AG09319 (cell line): Measurements from ENCODE around the gene ARL4C.

Experiments used
- DNase-seq: peaks from one replicate; pipeline ENCODE4 v3.0.0-alpha.2; 2010; ENCODE audit warnings: low read depth; ENCODE audit errors: extremely low read depth
- CTCF ChIP-seq: IDR thresholded peaks from 2 replicates; pipeline ENCODE4 v1.5.1; 2011; ENCODE audit warnings: low read depth, mild to moderate bottlenecking, inconsistent platforms, low read length, moderate library complexity

ARL4C gene

DNA sequence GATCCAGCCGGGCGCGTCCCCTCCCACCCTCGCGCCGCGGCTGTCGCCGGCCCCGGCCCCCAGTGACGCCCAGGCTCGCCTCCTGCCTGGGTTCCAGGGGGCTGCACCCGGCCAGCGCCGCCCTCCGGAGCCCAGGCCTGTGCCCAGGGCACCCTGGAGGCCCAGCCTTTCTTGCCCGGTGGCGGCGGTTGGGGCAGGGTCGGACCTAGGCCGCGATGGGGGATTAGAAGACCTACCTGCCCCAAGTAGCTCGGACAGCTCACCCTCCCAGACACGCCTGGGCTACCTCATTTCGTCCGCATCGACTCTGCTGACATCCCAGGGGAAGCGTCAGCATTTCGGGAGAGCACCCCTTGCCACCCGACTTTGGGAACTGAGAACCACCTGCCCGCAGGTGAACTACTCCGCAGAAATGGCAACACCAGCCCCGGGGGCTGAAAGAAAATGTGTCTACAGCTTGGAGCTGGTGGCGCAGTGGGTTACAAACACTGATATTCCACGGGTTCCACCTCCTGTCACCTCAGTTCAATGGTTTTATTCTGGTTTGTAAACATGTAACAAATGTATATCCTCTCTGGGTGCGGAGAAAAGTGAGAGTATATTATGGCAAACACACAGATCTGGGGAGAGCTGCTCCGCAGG, 834 bp upstream of the ARL4C start:
- DNase-seq = no peak
- no peak for TF ChIP-seq CTCF

GRCh38 chr2:234496055-234496834, 636 bp downstream of the ARL4C start:
- TF ChIP-seq CTCF = no peak
- no peak for DNase-seq

DNA sequence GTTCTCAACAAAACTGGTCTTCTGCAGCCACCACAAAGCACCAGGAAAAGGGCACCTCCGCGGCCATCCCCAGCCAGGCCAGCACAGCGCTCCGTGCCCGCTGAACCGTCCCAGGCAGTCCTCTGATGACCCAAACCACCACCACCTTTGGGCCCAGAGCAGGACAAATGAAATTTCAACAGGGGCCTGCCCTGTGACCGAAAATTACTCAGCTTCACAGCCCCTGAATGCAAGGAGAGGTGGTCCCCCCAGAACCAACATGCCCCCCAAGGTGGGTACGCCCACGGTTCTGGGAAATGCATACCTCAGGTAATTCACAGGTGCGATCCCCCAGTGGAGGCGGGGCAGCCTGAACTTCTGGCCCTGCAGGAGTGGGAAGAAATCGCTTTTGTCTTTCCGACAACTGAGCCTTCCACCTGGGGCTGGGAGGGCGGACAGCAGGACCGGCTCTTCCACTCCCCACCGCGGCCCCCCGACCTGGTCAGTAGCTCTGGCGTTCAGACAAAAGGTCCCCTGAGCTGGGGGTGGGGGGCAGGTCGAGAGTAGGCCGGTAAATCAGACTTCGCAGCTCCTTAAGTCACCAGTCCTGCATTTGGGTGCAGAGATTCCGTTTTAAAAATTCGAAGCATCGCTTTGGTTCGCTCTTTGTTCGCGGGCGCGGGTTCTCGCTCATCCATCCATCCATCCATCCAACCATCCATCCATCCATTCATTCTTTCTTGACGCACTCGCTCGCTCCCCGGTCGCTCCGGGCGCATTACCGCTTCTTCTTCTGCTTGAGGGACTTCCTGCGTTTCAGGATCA, 1.4 kb downstream of the ARL4C start:
- no peak for DNase-seq
- TF ChIP-seq CTCF = no peak

DNA sequence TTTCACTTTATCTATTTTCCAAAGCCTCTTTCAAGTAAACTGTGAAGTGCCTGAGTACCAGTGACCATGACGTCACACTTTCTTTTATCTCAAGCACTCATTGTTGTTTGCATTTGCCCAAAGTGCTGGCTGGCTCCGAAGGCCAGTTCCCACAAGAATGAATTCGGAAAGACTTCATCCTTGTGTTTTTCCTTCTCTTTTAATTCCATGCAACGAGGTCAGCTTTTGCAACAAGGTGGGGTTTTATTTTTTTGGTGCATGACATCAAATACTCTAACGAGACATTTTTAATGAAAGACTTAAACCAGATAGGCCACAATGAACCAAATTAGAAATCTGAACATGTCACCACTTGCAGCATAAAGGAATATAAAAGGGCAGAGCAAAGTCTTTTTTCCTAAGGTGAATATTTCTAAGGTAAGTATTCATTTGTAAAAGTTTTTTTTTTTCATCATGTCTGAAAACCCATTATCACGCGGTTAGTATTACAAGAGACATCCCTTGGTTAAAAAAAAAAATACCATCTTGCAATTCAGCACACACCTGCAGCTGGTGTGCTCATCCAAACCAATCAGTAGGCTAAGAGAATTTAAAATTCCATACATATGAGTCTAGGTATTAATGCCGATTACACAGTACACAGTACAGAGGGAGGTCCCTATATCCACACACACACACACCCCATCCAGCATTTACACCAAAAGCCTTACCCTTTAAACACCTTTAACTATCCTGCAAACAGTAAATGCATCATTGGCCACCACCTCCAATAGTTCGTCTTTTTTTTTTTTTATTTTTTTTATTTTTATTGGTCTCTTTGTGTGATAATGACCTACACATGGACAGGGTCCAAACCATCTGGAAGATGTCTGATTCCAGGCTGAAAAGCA, 2.3 kb downstream of the ARL4C start:
- TF ChIP-seq CTCF = no peak
- DNase-seq = no peak

- no peak for TF ChIP-seq CTCF
- DNase-seq = no peak
Measured at GRCh38 chr2:234493796-234494195, 3.1 kb downstream of the ARL4C start.

DNA sequence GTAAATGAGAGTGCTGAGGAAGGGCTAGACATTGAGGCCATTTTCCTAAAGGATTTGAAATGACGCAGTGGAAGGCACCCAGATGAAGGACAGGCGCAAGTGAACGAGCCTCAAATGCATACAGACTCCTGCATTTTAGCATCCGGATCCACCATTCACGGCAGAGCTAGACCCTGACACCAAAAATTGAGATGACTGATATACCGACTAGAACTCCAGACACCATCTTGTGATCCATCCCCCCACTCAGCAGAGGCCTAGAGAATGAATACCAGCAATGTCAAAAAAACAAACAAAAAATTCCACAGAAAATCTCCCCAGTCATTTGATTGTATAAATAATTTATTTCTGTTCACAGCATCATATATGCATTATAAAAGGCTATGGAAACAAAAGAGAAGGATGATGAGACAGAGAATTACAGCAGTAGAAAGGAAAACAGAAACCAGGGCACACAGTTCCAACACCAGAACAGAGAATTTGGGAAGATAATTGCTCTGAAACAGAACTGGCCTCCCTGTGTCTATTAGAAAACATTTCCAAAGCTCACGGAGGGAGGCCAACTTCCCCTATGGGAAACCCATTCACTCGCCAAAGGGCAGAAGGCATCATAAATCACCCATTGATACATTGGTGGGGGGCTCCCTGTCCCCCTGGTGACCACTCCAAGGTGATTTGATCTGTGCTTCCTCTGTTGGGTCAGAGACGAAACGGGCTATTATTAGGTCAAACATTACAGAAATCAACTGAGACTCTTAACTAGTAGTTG, 4.0 kb downstream of the ARL4C start:
- no peak for TF ChIP-seq CTCF
- DNase-seq = no peak
